Erythroblast (primary cell): Measurements from ENCODE around the gene ZNF506.

Source experiments
- GATA1 ChIP-seq: IDR thresholded peaks from 2 replicates; pipeline ENCODE4 v1.6.1; 2011; ENCODE audit warnings: low read depth, mild to moderate bottlenecking, control low read depth, low read length, moderate library complexity
- POLR2A ChIP-seq: IDR thresholded peaks from 2 replicates; pipeline ENCODE4 v1.6.1; 2011; ENCODE audit warnings: mild to moderate bottlenecking, low read length

- TF ChIP-seq POLR2A (no peak), GATA1 (no peak)
Observed at GRCh38 chr19:19805480-19805879, 16.1 kb downstream of the ZNF506 start.
